PC-3 (cell line): ENCODE data around the gene WDR82. TPM values are rescaled to one million over a fixed set of nuclear protein-coding genes. Genes with fewer than 3 reads are reported as not detected.

ENCODE experiments used
- ATAC-seq: fragments of 200-7000 bp; cut with Tn5 transposase; 2 replicates; pipeline ENCODE4 v1.9.1; 2020; ENCODE audit warnings: mild to moderate bottlenecking, moderate library complexity
- BruUV-seq: library from RNA; stranded (reverse); fragments of 400-500 nt; replicated peaks from 2 replicates; lab custom pipeline; 2021; lab: Mats Ljungman, UMichigan
- CTCF ChIA-PET: fragments of 300-600 bp; sonication (Branson Sonifier 250); formaldehyde crosslinking; loops from one replicate; lab custom pipeline; 2022; ENCODE audit warnings: antibody characterized with exemption; lab: Charles Lee
- POLR2A ChIA-PET: fragments of 300-600 bp; sonication (Branson Sonifier 250); formaldehyde crosslinking; loops from one replicate; lab custom pipeline; 2022; ENCODE audit warnings: antibody characterized with exemption; ENCODE audit not compliant: unreplicated experiment; lab: Charles Lee
- DNase-seq: peaks from one replicate; pipeline ENCODE4 v3.0.0-alpha.2; 2015
- H2AFZ ChIP-seq: fragments of 300-600 bp; sonication (generic); 2 replicates; pipeline ENCODE4 v1.6.0; 2016; ENCODE audit warnings: antibody characterized with exemption, low read length
- H3F3A ChIP-seq: fragments of 300-600 bp; sonication (generic); one replicate; pipeline ENCODE4 v1.6.0; 2017; ENCODE audit warnings: antibody characterized with exemption, low read length, control low read depth, mild to moderate bottlenecking; ENCODE audit not compliant: unreplicated experiment
- H3K27ac ChIP-seq: fragments of 300-600 bp; sonication (generic); 2 replicates; pipeline ENCODE4 v1.5.1; 2016; ENCODE audit warnings: mild to moderate bottlenecking, low read length
- H3K27me3 ChIP-seq: fragments of 300-600 bp; sonication (generic); 2 replicates; pipeline ENCODE4 v1.6.1; 2016; ENCODE audit warnings: low read length, mixed read lengths
- H3K36me3 ChIP-seq: fragments of 300-600 bp; sonication (generic); 2 replicates; pipeline ENCODE4 v1.6.1; 2016; ENCODE audit warnings: low read depth, mixed run types, low read length, mixed read lengths
- H3K4me1 ChIP-seq: fragments of 300-600 bp; sonication (generic); 2 replicates; pipeline ENCODE4 v1.5.1; 2016; ENCODE audit warnings: low read length; ENCODE audit not compliant: insufficient read depth
- H3K4me2 ChIP-seq: fragments of 300-600 bp; sonication (generic); 2 replicates; pipeline ENCODE4 v1.6.0; 2016; ENCODE audit warnings: low read length
- H3K4me3 ChIP-seq: fragments of 300-600 bp; sonication (generic); 2 replicates; pipeline ENCODE4 v1.5.1; 2016; ENCODE audit warnings: mild to moderate bottlenecking, low read length, mixed read lengths
- H3K79me2 ChIP-seq: fragments of 300-600 bp; sonication (generic); 2 replicates; pipeline ENCODE4 v1.6.1; 2017; ENCODE audit warnings: low read length, mixed read lengths
- H3K9ac ChIP-seq: fragments of 300-600 bp; sonication (generic); 2 replicates; pipeline ENCODE4 v1.6.0; 2016; ENCODE audit warnings: mild to moderate bottlenecking, low read length
- H3K9me2 ChIP-seq: fragments of 300-600 bp; sonication (generic); replicated peaks from 2 replicates; pipeline ENCODE4 v1.6.1; 2016; ENCODE audit warnings: mixed run types, low read length, mixed read lengths
- H3K9me3 ChIP-seq: fragments of 300-600 bp; sonication (generic); 2 replicates; pipeline ENCODE4 v1.6.1; 2016; ENCODE audit warnings: low read length, mixed read lengths
- H4K20me1 ChIP-seq: fragments of 300-600 bp; sonication (generic); 2 replicates; pipeline ENCODE4 v1.6.1; 2016; ENCODE audit warnings: low read length, mixed read lengths
- EZH2 ChIP-seq: fragments of 300-600 bp; sonication (generic); IDR thresholded peaks from one replicate; pipeline ENCODE4 v1.6.1; 2017; ENCODE audit warnings: antibody characterized with exemption, mild to moderate bottlenecking, low read length; ENCODE audit not compliant: unreplicated experiment
- EZH2phosphoT487 ChIP-seq: fragments of 300-600 bp; sonication (generic); IDR thresholded peaks from 2 replicates; pipeline ENCODE4 v1.6.1; 2018; ENCODE audit warnings: mild to moderate bottlenecking, antibody characterized with exemption, low read length, borderline replicate concordance
- intact Hi-C: fragments of 100-400 bp; cut with micrococcal nuclease; formaldehyde crosslinking; loops from 2 replicates; pipeline ENCODE4 v1.9.0; 2023
- total RNA-seq: library from RNA; depleted of rRNA; stranded (reverse); fragments of >200 nt; gene quantifications from 2 replicates; pipeline ENCODE4 v1.2.3, GENCODE V29; 2014
- TF ChIP-seq, protein P1 (sequence below): fragments of 300-600 bp; sonication (generic); conservative IDR thresholded peaks from 2 replicates; pipeline ENCODE4 v1.5.1; 2017; ENCODE audit warnings: antibody characterized with exemption, low read depth, mild to moderate bottlenecking, low read length

WDR82 gene
- total RNA-seq, 1 experiment from 2014 or later = 56.4 TPM

DNA sequence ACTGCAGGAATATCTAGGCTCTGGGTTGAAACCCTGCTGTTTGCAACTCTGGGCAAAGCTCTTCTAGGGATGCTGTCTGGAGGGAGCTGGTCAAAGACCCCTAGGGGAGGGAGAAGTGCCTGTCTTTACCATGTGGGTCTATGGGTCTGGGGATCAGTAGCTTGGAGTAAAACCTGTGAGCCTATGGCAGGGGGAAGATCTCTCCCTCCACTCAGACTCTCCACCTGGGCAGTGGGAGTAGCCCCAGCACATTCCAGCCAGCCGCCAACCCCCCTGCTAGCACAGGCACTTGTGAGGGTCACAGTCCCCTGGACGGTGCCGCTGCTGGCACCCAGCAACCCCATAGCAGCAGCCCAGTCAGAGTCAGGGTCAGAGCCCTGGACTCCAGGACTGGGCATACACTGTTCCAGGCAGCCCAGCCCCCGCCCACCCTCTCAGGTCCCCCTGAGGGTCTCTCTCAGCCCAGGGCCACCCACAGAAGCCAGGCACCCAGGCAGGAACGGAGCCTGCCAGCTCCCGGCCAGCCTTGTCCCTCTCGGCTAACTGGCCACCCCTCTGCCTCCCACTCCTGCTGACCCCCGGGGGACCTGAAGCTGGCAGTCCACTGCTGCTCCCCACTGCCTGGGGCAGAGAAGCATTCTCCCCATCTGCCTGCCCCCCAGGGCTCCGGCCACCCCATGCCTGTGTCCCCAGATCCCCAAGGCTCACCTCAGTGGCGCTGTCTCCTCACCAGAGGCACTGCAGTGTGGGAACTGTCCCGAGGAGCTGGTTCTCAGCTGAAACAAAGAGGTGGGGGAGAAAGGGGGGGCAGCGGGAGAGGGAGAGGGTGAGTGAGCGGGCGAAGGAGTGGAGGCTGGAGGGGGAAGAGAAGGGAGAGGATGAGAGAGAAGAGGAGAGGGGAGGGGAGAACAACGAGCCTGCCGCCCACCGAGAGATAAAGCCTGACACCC lies 20.0 kb upstream of the WDR82 start:
- Histone ChIP-seq H3F3A (no peaks in the 10 kb centered on the region), H3K4me2 (no peak overlapping the region), H3K4me1 (peaks cover 4% of the 10 kb centered on the region; the same call in 1 of the 2 replicates), H3K27ac (no peak overlapping the region), H3K9me2 (no peaks in the 10 kb centered on the region), H3K36me3 (no peaks in the 10 kb centered on the region), H4K20me1 (no peaks in the 10 kb centered on the region), H3K4me3 (no peak overlapping the region), H3K79me2 (no peaks in the 10 kb centered on the region), H3K9me3 (no peaks in the 10 kb centered on the region), H3K27me3 (no peaks in the 10 kb centered on the region), H3K9ac (no peak overlapping the region), H2AFZ (no peak overlapping the region)
- ChIA-PET CTCF (no interaction called here), POLR2A (no interaction called here)
- TF ChIP-seq EZH2 (no peak), EZH2phosphoT487 (no peak)
- TF ChIP-seq, protein P1, sequence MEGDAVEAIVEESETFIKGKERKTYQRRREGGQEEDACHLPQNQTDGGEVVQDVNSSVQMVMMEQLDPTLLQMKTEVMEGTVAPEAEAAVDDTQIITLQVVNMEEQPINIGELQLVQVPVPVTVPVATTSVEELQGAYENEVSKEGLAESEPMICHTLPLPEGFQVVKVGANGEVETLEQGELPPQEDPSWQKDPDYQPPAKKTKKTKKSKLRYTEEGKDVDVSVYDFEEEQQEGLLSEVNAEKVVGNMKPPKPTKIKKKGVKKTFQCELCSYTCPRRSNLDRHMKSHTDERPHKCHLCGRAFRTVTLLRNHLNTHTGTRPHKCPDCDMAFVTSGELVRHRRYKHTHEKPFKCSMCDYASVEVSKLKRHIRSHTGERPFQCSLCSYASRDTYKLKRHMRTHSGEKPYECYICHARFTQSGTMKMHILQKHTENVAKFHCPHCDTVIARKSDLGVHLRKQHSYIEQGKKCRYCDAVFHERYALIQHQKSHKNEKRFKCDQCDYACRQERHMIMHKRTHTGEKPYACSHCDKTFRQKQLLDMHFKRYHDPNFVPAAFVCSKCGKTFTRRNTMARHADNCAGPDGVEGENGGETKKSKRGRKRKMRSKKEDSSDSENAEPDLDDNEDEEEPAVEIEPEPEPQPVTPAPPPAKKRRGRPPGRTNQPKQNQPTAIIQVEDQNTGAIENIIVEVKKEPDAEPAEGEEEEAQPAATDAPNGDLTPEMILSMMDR = no peak
- ATAC-seq (no peak), DNase-seq (no peak)
- intact Hi-C loops = no loop called here
- no TSS peak for BruUV-seq

DNA sequence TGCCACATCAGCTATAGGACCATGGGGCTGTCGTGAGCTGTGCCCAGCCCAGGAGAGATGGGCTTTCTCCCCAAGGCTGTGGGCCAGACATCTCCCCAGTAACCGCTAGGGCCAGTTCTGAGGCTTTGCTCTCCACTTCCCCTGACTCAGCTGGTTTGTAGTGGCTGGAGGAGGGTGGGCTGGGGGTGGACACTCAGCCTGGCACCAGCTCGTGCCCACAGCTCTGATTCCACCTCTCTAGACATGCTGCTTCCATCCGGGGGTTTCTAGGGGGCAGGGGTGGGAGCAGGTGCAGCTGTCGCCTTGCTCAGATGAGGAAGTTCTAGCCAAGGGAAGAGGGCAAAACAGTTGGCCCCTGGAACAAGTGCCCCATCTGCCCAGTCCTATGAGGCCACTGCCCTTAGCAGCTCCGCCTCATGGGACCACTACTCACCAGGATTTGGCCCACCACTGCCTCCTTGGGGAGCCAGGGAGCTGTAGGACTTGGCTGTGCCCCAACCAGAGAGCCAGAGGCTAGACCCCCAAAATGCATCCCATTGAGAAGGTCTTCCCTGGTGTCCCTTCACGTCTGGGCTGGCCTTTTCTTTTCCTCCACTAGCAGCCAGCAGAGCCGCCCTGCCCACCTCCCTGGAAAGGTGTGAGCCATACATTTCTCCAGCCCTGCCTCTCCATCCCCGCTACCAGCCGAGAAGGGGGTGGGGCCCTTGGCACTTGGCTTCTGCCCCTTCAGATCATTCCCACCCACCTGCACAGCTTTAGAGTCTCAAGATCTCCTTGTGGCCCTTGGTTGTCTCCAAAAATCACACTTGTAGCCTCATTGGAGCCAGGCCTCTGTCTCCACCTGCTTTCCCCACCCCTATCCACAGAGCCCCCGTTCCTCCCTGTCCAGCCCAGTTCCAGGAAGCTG lies 19.0 kb upstream of the WDR82 start:
- Histone ChIP-seq H3K36me3 (no peaks in the 10 kb centered on the region), H2AFZ (no peak overlapping the region), H3K79me2 (no peaks in the 10 kb centered on the region), H3K4me1 (peaks cover 10% of the 10 kb centered on the region; the same call in 1 of the 2 replicates), H3K27me3 (no peaks in the 10 kb centered on the region), H3K27ac (no peak overlapping the region), H3F3A (no peaks in the 10 kb centered on the region), H3K9me2 (no peaks in the 10 kb centered on the region), H4K20me1 (no peaks in the 10 kb centered on the region), H3K4me3 (no peak overlapping the region), H3K9me3 (no peaks in the 10 kb centered on the region), H3K9ac (no peak overlapping the region), H3K4me2 (no peak overlapping the region)
- no TSS peak for BruUV-seq
- intact Hi-C loops = no loop called here
- no peak for ATAC-seq
- ChIA-PET CTCF (interaction anchor here (0.5 kb wide), 1 partner anchor 262 kb away, joined by 4 read pairs; no protein-coding TSS in a partner anchor), POLR2A (no interaction called here)
- TF ChIP-seq EZH2 = no peak
- TF ChIP-seq, protein P1 = no peak
- no peak for TF ChIP-seq EZH2phosphoT487
- no peak for DNase-seq
